AG10803 (cell line): ENCODE results near the gene BMP2K.

Experiments used
- DNase-seq: peaks from one replicate; pipeline ENCODE4 v3.0.0; 2010; ENCODE audit warnings: low read depth
- H3K4me3 ChIP-seq: 2 replicates; pipeline ENCODE4 v1.5.1; 2011; ENCODE audit warnings: mild to moderate bottlenecking, low read length, control low read depth
- CTCF ChIP-seq: conservative IDR thresholded peaks from 2 replicates; pipeline ENCODE4 v1.5.1; 2011; ENCODE audit warnings: mild to moderate bottlenecking, low read length, control low read depth, inconsistent platforms

The BMP2K gene

GRCh38 chr4:78953769-78954666 is 177.9 kb downstream of the BMP2K start:
- H3K4me3 ChIP-seq: no peak overlapping the region
- TF ChIP-seq CTCF: no peak; the same call in 1 of the 2 replicates
- DNase-seq: no peak

- no peak overlapping the region for H3K4me3 ChIP-seq
- TF ChIP-seq CTCF: no peak
- no peak for DNase-seq
Observed at GRCh38 chr4:78956975-78957374, 180.8 kb downstream of the BMP2K start.

GRCh38 chr4:78960926-78961325 is 184.8 kb downstream of the BMP2K start:
- no peak for TF ChIP-seq CTCF
- no peak overlapping the region for H3K4me3 ChIP-seq

More at GRCh38 chr4:78960926-78961325, 184.8 kb downstream of the BMP2K start:
- no peak for DNase-seq
